SKM-1 treated with dmso at 0.1 percent for 144 hours (cell line): Measurements from ENCODE around the gene BTN3A1.
"Not testable (repeated sequence)": the region's sequence is repeated elsewhere in the genome, so short reads cannot be mapped to it uniquely, and the experiment has no call there.

ENCODE experiments used
- DNase-seq: peaks from one replicate; lab custom pipeline; 2025; ENCODE audit not compliant: unreplicated experiment; lab: John Stamatoyannopoulos, UW

BTN3A1 gene

DNA sequence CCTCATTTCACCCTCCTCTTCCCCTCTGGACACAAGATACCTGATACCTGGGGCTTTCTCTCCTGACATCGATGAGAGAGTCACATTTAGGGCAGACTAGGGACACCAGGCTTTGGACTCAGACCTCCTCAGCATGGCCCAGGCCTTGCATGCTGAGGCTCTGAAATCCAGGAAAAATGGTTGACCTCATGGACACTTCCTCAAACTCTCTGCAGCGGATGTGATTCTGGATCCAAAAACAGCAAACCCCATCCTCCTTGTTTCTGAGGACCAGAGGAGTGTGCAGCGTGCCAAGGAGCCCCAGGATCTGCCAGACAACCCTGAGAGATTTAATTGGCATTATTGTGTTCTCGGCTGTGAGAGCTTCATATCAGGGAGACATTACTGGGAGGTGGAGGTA is 10.9 kb downstream of the BTN3A1 start:
- DNase-seq: no peak

DNA sequence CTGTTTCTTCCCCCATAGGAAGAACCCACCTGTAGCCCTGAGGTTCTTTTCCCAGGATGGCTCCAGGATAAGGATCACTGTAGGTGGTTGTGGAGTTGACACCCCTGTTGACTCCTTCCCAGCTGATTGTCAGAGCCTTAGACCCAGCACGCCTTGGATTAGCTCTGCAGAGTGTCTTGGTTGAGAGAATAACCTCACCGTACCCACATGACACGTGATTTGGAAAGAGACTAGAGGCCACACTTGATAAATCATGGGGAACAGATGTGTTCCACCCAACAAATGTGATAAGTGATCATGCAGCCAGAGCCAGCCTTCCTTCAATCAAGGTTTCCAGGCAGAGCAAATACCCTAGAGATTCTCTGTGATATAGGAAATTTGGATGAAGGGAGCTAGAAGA is 12.2 kb downstream of the BTN3A1 start:
- DNase-seq: no peak

DNA sequence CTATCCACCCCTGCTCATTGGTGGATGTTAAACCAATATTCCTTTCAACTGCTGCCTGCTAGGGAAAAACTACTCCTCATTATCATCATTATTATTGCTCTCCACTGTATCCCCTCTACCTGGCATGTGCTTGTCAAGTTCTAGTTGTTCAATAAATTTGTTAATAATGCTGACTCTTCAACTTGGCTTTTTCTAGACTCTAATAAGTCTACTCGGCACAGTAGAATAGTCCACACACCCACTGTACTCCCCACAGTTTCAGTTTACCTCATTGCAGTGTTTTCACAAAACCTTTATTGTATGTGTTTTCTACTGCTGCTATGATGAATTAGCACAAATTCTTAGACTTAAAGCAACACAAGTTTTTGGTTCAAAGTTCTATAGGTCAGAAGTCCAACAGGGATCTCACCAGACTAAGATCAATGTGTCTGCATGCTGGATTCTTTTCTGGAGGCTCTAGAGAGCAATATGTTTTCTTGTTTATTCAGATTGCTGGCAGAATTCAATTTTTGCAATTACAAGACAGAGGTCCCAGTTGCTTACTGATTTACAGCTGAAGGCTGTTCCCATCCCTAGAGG is 13.1 kb downstream of the BTN3A1 start:
- no peak for DNase-seq

DNA sequence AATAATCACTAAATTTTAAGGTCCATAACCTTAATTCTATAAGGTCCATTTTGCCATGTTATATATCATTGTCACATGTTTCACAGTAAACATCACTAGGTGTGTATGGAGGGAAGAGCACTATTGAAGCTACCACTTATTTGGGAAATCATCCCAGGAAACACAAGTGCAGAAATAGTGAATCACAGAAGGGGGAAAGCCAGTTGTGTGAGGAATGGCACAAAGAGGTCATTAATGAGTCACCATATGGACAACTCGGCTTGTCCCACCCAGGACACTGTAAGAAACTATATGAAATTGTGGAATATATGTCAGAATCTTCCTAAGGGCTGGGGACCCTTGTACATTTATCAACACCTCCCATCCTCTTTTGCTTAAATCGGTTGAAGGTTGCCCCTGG is 13.7 kb downstream of the BTN3A1 start:
- DNase-seq: no peak

DNA sequence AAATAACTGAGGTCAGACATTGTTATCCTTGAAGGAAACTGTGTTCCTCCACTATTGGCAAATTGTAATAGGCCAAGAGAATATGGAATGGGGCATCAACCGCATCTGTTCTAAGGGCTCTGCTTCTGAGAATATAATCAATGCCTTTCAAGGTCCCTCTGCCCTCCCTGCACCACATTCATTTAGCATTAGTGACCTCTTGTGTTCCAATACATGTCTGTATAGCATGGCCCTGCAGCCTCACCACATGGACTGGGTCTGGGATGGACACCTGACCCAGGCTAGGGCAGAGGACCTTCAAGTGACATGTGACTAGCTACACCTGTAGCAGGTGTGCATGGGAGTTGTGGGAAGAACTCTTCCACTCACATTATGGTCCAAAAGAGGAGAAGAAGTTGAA is 14.2 kb downstream of the BTN3A1 start:
- no peak for DNase-seq

DNA sequence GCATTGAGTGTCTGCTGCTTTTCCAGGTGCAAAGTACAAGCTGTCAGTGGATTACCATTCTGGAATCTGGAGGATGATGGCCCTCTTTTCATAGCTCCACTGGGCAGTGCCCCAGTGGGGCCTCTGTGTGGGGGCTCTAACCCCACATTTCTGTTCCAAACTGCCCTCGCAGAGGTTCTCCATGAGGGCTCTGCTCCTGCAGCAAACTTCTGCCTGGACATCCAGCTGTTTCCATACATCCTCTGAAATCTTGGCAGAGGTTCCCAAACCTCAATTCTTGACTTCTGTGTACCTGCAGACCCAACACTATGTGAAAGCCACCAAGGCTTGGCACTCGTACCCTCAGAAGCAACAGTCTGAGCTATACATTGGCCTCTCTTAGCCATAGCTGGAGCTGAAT is 16.0 kb downstream of the BTN3A1 start:
- not testable (repeated sequence) for DNase-seq

DNA sequence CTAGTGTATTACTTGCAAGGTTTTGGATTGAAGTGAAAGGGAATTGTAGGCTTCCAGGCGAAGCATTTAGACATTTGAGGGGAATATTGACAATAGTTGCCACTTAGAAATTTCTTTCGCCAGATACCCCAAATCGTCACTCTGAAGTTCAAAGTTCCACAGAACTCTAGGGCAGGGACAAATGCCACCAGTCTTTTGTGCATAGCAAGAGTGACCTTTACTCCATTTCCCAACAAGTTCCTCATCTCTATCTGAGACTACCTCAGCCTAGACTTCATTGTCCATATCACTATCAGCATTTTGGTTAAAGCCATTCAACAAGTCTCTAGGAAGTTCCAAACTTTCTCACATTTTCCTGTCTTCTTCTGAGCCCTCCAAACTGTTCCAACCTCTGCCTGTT is 16.7 kb downstream of the BTN3A1 start:
- not testable (repeated sequence) for DNase-seq

DNA sequence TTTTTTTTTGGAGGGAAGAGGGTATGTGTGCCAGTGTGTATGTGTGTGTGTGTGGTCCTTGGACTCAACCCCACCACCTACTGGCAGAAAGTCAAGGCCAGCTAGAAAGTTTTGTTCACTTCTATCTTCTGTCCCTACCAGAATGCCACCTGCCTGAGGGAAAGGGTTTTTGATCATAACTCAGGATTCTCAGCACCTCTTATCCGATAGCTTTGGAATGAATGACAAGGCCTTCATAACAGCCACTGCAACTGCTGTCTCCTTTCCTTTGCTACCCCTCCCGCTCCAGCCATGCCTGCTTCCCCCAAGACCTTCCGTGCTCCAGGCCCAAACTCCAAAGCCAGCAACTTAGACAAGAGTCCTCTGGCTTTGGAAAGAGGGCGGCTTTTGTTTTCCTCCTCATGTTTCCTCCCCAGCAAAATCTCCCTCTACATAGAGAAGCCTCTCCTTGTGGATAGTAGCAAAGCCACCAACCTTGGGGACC is 18.7 kb downstream of the BTN3A1 start:
- DNase-seq: peak; percentile 36

DNA sequence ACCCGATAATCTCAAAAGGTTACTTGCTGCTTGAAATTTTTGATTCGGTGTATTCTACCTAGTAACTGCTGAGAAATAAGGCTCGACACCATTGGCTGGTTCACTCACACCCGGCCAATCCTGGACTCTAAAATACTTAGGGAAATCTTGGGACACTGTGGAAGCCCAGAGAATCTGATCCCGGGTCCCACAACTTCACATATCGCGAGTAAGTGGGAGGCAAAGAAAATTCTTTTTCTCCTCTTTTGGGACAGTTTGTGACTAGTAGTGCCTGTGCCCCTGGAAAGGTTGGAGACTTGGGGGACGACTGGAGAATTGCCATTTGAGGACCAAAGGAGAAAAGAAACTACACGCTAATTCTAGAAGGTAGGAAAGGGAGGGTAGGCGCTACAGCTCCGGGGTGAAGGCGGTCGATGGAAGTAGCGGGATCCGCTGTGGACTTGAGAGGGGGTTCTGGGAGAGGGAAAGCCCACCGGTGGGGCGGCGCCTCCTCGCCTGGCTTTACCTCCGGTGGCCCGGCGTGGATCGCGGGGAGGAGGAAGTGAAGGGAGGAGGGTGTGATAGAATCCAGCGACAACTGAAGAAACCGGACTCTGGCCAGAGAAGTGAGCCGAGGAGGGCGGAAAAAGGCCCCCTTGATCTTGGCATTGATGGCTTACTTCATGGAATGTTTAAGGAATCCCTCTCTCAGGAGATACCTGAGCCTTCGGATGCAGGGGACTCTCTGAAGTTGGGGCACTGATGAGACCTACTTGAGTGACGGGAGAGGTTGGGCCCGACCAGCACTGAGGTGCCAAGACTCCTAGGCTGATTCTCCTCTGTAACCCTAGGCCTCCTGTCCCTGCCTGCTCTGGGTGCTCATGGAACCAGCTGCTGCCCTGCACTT is 19.4 kb downstream of the BTN3A1 start:
- peak; percentile 74 for DNase-seq

DNA sequence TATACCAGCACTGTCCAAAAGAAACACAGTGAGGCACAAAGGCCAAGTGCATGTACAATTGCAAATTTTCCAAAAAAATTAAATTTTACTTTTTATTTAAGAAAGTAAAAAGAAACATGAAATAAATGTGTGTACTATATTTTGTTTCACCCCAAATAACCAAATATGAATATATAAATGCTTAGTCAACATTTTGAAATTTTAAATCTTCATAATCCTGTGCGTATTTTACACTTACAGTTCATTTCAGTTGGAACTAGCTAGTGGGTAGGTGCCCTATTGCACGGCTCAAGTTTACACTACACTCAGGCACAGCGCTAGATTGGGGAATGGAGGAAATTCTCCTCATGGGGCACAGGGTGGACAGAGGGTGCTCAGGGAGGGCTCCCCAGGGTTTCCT is 20.3 kb downstream of the BTN3A1 start:
- DNase-seq: no peak

DNA sequence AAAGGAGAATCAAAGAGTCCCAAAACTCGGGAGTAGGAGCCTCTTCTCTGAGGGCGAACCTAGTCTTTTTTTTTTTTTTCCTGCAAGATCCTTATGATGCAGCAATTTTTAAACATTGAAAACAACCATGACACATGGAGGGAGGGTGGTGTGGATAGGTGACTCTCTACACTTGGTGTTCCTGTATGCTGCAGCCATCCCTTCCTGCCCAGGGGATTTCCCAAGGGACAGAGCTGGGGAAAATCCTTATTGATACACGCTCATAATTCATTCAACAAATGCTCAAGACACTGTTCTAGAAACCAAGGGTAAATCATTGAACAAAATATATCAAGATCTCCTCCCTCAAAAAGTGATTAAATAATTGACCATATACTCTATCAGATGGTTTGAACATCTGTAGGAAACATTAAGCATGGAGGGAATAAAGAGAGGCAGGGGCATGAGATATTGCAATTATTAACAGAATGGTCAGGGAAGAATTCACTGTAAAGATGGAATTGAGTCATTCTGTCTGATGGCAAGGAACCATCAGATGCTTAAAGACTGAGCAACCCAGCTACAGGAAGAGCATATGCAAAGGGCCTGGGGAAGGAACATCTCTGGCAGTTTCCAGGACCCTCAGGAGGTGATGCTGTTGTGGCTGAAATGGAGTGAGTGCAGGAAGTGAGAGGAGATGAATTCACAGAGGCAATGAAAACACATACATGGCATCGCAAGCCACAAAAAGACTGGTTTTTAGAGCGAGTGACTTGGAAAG is 24.8 kb downstream of the BTN3A1 start:
- no peak for DNase-seq

DNA sequence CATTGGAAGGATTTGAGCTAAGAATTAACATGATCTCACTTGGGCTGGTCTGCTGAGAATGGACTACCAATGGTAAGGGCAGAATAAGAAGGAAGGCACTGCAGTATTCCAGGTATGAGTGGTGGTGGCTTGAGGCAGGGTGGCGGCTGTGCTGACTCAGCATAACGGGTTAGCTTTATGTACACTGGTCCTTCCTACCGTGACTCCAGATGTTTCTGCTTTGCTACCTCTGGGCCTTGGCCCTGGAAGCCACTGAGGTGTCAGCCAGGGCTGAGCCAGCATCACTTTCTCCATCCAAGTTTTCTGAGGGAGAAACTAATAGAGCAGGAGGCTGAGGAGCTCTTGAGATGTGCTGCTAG is 25.4 kb downstream of the BTN3A1 start:
- DNase-seq: no peak

DNA sequence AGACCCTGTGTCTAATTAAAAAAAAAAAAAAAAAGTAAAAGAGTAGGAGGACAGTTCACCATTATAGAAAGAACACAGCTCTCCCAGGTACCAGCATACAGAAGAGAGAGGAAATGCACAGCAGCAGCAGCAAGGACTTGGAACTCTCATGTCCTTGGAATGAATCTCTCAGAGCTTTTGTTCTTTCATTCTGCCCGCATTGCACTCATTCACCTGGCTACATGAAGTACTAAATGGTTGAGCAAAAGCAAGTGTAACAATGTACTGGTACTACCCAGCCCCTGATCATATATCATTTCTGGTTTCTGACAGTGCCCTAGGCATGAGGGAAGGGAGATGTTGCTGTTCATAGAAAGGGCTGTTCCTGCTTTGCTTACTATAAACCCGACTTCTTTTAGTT is 26.1 kb downstream of the BTN3A1 start:
- no peak for DNase-seq

DNA sequence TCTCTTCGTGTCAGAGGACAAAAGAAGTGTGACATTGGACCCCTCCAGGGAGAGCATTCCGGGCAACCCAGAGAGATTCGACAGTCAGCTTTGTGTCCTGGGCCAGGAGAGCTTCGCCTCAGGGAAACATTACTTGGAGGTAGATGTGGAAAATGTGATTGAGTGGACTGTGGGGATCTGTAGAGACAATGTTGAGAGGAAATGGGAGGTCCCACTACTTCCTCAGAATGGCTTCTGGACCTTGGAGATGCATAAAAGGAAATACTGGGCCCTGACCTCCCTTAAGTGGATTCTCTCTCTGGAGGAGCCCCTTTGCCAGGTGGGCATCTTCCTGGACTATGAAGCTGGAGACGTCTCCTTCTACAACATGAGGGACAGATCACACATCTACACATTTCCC is 28.7 kb downstream of the BTN3A1 start:
- no peak for DNase-seq

DNA sequence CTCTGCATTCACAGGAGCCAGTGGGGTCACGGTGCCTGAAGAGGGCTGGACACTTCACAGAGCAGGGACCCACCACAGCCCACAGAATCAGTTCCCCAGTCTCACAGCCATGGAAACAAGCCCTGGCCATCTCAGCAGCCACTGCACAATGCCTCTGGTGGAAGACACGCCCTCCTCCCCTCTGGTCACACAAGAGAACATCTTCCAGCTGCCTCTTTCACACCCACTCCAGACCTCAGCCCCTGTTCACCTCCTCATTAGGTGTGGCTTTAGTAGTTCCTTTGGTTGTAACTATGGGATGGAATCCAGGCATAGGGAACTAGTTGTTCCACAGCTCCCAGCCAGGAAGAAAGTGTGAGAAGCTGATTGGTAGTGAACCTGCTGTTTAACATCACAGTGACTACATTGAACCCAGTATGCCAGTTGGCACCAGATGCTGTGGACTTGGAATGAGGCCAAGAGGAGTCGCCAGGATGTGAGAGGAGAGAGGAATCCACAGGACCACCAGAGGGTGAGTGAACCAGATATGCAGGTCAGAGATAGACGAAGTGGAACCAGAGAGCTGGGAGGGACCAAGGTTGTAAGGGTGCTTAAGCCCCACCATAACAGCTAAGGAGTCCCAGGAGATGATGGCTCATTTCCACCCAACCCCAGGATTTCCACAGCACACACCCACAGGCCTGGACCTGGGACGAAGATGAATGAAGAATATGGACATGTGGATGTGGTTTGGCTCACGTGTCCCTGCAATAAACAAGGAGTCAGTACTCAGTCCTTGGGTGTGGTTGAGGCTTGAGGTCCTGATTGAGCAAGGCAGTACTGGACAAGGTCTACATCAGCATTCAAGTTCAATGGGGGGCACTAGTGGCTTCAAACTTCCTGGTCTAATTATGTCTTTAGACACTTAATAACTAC is 29.4 kb downstream of the BTN3A1 start:
- DNase-seq: no peak

DNA sequence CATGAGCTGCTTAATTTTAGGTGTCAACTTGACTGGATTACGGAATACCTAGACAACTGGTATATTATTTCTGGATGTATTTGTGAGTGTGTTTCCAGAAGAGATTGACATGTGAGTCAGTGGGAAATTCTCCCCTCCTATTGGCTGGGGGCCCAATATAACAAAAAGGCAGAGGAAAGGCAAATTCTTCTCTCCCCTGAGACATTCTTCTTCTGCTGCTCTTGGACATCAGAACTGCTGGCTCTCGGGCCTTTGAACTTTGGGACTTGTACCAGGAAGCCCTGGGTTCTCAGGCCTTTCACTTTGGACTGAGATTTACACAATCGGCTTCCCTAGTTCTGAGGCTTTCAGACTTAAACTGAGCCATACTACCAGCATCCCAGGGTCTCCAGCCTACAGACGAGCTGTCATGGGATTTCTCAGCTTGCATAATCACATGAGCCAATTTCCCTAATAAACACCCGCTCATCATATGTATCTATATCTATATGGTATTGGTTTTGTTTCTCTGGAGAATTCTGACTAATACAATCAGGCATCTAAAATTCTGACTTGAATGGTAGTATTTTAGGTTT is 30.6 kb downstream of the BTN3A1 start:
- DNase-seq: no peak

DNA sequence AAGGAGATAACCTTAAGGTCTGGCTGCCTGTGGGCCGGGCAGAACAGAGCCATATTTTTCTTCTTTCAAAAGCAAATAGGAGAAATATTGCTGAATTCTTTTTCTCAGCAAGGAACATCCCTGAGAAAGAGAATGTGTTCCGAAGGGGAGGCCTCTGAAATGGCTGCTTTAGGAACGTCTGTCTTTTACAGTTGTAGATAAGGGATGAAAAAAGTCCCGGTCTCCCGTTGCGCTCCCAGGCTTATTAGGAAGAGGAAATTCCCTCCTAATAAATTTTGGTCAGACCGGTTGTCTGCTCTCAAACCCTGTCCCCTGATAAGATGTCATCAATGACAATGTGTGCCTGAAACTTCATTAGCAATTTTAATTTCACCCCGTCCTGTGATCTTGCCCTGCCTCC is 31.6 kb downstream of the BTN3A1 start:
- not testable (repeated sequence) for DNase-seq

DNA sequence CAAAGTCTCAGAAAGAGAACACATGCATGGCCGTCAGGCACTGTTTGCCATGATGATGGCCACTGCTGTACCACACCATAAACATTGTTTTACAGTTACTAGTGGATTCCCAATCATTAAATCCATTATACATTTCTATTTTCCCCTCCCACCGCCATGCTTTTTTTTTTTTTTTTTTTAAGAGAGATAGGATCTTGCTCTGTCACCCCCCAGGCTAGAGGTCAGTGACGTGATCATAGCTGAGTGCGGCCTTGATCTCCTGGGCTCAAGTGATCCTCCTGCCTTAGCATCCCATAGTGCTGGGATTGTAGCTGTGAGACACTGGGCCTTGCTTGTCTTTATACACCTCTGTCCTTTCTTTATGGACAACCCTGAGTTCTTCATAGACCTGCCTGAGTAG is 33.9 kb downstream of the BTN3A1 start:
- DNase-seq: no peak

DNA sequence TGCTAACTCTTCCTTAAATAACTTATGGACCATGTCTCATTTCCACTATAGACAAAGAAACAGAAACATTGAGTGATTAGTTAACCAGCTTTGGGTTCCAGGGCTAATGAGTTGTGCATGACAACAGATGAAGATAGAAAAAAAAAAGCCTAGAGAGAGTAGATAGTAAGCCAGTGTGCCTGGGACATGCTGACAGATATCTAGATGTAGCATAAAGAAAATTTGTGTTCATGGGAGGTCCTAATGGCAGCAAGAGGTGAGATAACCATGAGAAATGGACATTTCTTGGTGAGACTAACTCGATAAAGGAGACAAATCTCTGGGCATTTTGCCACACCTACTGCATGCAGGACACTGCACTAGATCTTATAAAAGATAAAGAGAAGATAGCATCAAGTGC is 35.5 kb downstream of the BTN3A1 start:
- DNase-seq: no peak

DNA sequence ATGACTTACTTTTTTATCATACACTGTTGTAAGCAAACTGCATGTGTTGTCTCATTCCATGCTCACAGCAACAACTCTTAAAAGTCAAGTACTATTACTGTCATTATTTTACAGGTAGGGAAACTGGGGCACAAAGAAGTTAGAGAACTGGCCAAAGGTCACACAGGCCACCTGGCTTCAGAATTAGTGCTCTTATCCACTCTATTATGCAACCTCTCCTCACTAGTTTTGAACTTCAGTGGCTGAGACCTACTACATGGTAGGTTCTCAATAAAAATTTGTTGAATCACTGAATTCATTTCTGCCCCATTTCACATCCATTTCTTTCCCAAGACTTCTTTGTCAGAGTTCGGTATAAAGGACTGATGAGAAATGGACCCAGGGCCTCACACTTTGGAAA is 35.9 kb downstream of the BTN3A1 start:
- DNase-seq: no peak
